HEK293 (cell line): Measurements from ENCODE around the gene NDRG3.
A peak's percentile ranks its signal among the peaks of the same experiment; 100 is the strongest.

Experiments
- CTCF ChIA-PET: fragments of 350-600 bp; formaldehyde crosslinking; extraction: SDS; loops from one replicate; lab custom pipeline; 2021; ENCODE audit warnings: antibody characterized with exemption; lab: Yijun Ruan, JAX
- POLR2A ChIA-PET: fragments of 300-600 bp; formaldehyde crosslinking; extraction: SDS; loops from one replicate; lab custom pipeline; 2020; ENCODE audit warnings: antibody characterized with exemption, inconsistent platforms; lab: Yijun Ruan, JAX
- H3K27ac ChIP-seq: fragments of 200-500 bp; sonication (Bioruptor generic); 2 replicates; pipeline ENCODE4 v1.5.1; 2014; ENCODE audit warnings: low read depth, low read length, control low read depth, inconsistent platforms; ENCODE audit errors: extremely low read depth
- H3K36me3 ChIP-seq, 2 experiments: fragments of 200-500 bp in 1 of 2; sonication (Bioruptor generic) in 1 of 2; 1 replicate in 1 of 2; 2 replicates in 1 of 2; pipeline ENCODE4 v1.5.1; 2014 to 2017; ENCODE audit warnings: inconsistent platforms in 2 of 2, low read length in 2 of 2; ENCODE audit not compliant: control insufficient read depth in 2 of 2, insufficient read depth in 1 of 2
- H3K4me1 ChIP-seq: fragments of 200-500 bp; sonication (Bioruptor generic); 2 replicates; pipeline ENCODE4 v1.5.1; 2014; ENCODE audit warnings: mild to moderate bottlenecking, low read length, inconsistent platforms; ENCODE audit not compliant: control insufficient read depth, insufficient read depth
- H3K4me3 ChIP-seq: 2 replicates; pipeline ENCODE4 v1.5.1; 2011; ENCODE audit warnings: low read depth, mild to moderate bottlenecking, control low read depth, low read length, moderate library complexity
- H3K9me3 ChIP-seq: fragments of 200-500 bp; sonication (Bioruptor generic); 2 replicates; pipeline ENCODE4 v1.5.1; 2014; ENCODE audit warnings: low read depth, low read length, inconsistent platforms; ENCODE audit not compliant: control insufficient read depth, insufficient read depth
- BCL11A ChIP-seq: fragments of 450-650 bp; formaldehyde crosslinking; IDR thresholded peaks from 2 replicates; pipeline ENCODE4 v1.5.1; 2016; ENCODE audit warnings: low read depth, missing biosample characterization, missing genetic modification characterization
- MEIS1 ChIP-seq: sonication (generic); formaldehyde crosslinking; IDR thresholded peaks from 2 replicates; pipeline ENCODE4 v1.8.1; 2022; ENCODE audit warnings: missing genetic modification reagents, mild to moderate bottlenecking, borderline replicate concordance
- PRDM4 ChIP-seq: fragments of 450-650 bp; formaldehyde crosslinking; IDR thresholded peaks from 2 replicates; pipeline ENCODE4 v1.5.1; 2017; ENCODE audit warnings: missing biosample characterization, missing genetic modification characterization
- REPIN1 ChIP-seq: fragments of 450-650 bp; formaldehyde crosslinking; IDR thresholded peaks from 2 replicates; pipeline ENCODE4 v1.5.1; 2017; ENCODE audit warnings: missing biosample characterization, missing genetic modification characterization, low read depth
- SP3 ChIP-seq: fragments of 450-650 bp; formaldehyde crosslinking; IDR thresholded peaks from 2 replicates; pipeline ENCODE4 v1.5.1; 2016; ENCODE audit warnings: missing biosample characterization, missing genetic modification characterization
- WT1 ChIP-seq: fragments of 450-650 bp; formaldehyde crosslinking; IDR thresholded peaks from 2 replicates; pipeline ENCODE4 v1.5.1; 2016; ENCODE audit warnings: missing biosample characterization, missing genetic modification characterization
- YY1 ChIP-seq: fragments of 450-650 bp; formaldehyde crosslinking; IDR thresholded peaks from 2 replicates; pipeline ENCODE4 v1.5.1; 2018; ENCODE audit warnings: missing biosample characterization, missing genetic modification characterization
- ZBTB17 ChIP-seq: fragments of 450-650 bp; formaldehyde crosslinking; IDR thresholded peaks from 2 replicates; pipeline ENCODE4 v1.5.1; 2016; ENCODE audit warnings: missing biosample characterization, missing genetic modification characterization
- ZBTB21 ChIP-seq: fragments of 450-650 bp; formaldehyde crosslinking; IDR thresholded peaks from 2 replicates; pipeline ENCODE4 v1.5.1; 2017; ENCODE audit warnings: missing biosample characterization, missing genetic modification characterization
- ZBTB8A ChIP-seq: fragments of 450-650 bp; formaldehyde crosslinking; IDR thresholded peaks from 2 replicates; pipeline ENCODE4 v1.5.1; 2016; ENCODE audit warnings: missing biosample characterization, missing genetic modification characterization
- ZEB2 ChIP-seq: fragments of 450-650 bp; formaldehyde crosslinking; IDR thresholded peaks from 2 replicates; pipeline ENCODE4 v1.5.1; 2016; ENCODE audit warnings: missing biosample characterization, missing genetic modification characterization
- ZFHX2 ChIP-seq: fragments of 450-650 bp; formaldehyde crosslinking; conservative IDR thresholded peaks from 2 replicates; pipeline ENCODE4 v1.5.1; 2016; ENCODE audit warnings: missing biosample characterization, missing genetic modification characterization
- ZNF132 ChIP-seq: fragments of 450-650 bp; formaldehyde crosslinking; IDR thresholded peaks from 2 replicates; pipeline ENCODE4 v1.5.1; 2017; ENCODE audit warnings: missing biosample characterization, missing genetic modification characterization, borderline replicate concordance
- ZNF138 ChIP-seq: fragments of 450-650 bp; formaldehyde crosslinking; IDR thresholded peaks from 2 replicates; pipeline ENCODE4 v1.5.1; 2016; ENCODE audit warnings: missing biosample characterization, missing genetic modification characterization, borderline replicate concordance
- ZNF140 ChIP-seq: fragments of 450-650 bp; formaldehyde crosslinking; IDR thresholded peaks from 2 replicates; pipeline ENCODE4 v1.5.1; 2016; ENCODE audit warnings: missing biosample characterization, missing genetic modification characterization
- ZNF146 ChIP-seq: fragments of 450-650 bp; formaldehyde crosslinking; IDR thresholded peaks from 2 replicates; pipeline ENCODE4 v1.5.1; 2016; ENCODE audit warnings: missing biosample characterization, missing genetic modification characterization
- ZNF155 ChIP-seq: fragments of 450-650 bp; formaldehyde crosslinking; IDR thresholded peaks from 2 replicates; pipeline ENCODE4 v1.5.1; 2016; ENCODE audit warnings: missing biosample characterization, missing genetic modification characterization
- ZNF221 ChIP-seq: fragments of 450-650 bp; formaldehyde crosslinking; IDR thresholded peaks from 2 replicates; pipeline ENCODE4 v1.5.1; 2017; ENCODE audit warnings: missing biosample characterization, missing genetic modification characterization, borderline replicate concordance
- ZNF302 ChIP-seq: fragments of 450-650 bp; formaldehyde crosslinking; IDR thresholded peaks from 2 replicates; pipeline ENCODE4 v1.5.1; 2016; ENCODE audit warnings: missing biosample characterization, missing genetic modification characterization, low read depth
- ZNF426 ChIP-seq: fragments of 450-650 bp; formaldehyde crosslinking; IDR thresholded peaks from 2 replicates; pipeline ENCODE4 v1.5.1; 2017; ENCODE audit warnings: missing biosample characterization, missing genetic modification characterization, mild to moderate bottlenecking, inconsistent platforms, moderate library complexity
- ZNF48 ChIP-seq: fragments of 450-650 bp; formaldehyde crosslinking; IDR thresholded peaks from 2 replicates; pipeline ENCODE4 v1.5.1; 2016; ENCODE audit warnings: missing biosample characterization, missing genetic modification characterization
- ZNF561 ChIP-seq: fragments of 450-650 bp; IDR thresholded peaks from 2 replicates; pipeline ENCODE4 v1.5.1; 2018; ENCODE audit warnings: missing biosample characterization, missing genetic modification characterization, borderline replicate concordance
- ZNF623 ChIP-seq: fragments of 450-650 bp; formaldehyde crosslinking; IDR thresholded peaks from 2 replicates; pipeline ENCODE4 v1.5.1; 2016; ENCODE audit warnings: missing biosample characterization, missing genetic modification characterization
- ZNF654 ChIP-seq: fragments of 450-650 bp; formaldehyde crosslinking; IDR thresholded peaks from 2 replicates; pipeline ENCODE4 v1.5.1; 2016; ENCODE audit warnings: low read depth, missing biosample characterization, missing genetic modification characterization
- ZNF677 ChIP-seq: fragments of 450-650 bp; IDR thresholded peaks from 2 replicates; pipeline ENCODE4 v1.5.0; 2018; ENCODE audit warnings: missing biosample characterization, mild to moderate bottlenecking, missing genetic modification characterization, moderate library complexity
- ZNF792 ChIP-seq: fragments of 450-650 bp; formaldehyde crosslinking; IDR thresholded peaks from 2 replicates; pipeline ENCODE4 v1.5.1; 2016; ENCODE audit warnings: missing biosample characterization, missing genetic modification characterization
- TF ChIP-seq, protein P1 (sequence below): fragments of 450-650 bp; formaldehyde crosslinking; IDR thresholded peaks from 2 replicates; pipeline ENCODE4 v1.5.1; 2017; ENCODE audit warnings: missing biosample characterization, missing genetic modification characterization
- TF ChIP-seq, protein P2 (sequence below): fragments of 450-650 bp; formaldehyde crosslinking; conservative IDR thresholded peaks from 2 replicates; pipeline ENCODE4 v1.5.1; 2016; ENCODE audit warnings: low read depth, missing biosample characterization, missing genetic modification characterization
- TF ChIP-seq, protein P3 (sequence below): fragments of 450-650 bp; formaldehyde crosslinking; IDR thresholded peaks from 2 replicates; pipeline ENCODE4 v1.5.1; 2016; ENCODE audit warnings: missing biosample characterization, missing genetic modification characterization

NDRG3 gene

DNA sequence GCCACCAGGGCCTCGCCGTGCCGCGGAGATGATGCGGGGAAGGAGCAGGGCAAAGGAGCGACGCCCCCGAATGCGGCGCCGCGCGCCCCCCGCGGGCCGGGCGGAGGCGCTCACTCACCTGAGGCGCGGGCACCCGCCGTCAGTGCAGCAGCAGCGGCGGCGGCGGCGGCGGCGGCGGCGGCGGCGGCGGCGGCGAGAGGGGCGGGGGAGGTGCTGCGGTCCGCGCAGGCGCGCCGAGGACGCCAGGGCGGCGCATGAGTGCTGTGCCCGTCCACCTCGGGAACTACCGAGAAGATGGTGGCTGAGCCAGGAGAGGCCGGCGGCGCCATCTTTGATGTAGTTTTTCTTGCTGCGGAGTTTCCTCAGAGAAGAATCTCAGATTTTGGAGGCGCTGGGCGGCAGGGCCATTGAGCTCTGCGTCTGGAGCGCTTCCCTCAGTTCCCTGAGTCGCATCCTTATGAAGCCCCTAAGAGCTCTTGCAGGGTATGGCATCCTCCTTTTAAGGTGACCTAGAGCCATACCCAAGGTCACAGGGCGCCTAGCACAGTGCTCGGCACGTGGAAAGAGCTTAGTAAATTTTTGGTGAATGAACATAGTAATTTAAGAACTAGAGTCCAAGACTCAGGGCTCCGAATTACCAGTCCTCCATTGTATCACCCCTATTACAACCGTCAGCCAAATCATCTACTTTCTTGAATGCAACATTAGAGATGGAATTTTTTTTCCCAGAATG is at the start of gene NDRG3 (continued):
- TF ChIP-seq SP3: no peak
- no peak for TF ChIP-seq ZNF221 (tag by site-specific recombination)
- TF ChIP-seq WT1: no peak
- no peak for TF ChIP-seq ZNF138 (tag by site-specific recombination)
- TF ChIP-seq, protein P1, sequence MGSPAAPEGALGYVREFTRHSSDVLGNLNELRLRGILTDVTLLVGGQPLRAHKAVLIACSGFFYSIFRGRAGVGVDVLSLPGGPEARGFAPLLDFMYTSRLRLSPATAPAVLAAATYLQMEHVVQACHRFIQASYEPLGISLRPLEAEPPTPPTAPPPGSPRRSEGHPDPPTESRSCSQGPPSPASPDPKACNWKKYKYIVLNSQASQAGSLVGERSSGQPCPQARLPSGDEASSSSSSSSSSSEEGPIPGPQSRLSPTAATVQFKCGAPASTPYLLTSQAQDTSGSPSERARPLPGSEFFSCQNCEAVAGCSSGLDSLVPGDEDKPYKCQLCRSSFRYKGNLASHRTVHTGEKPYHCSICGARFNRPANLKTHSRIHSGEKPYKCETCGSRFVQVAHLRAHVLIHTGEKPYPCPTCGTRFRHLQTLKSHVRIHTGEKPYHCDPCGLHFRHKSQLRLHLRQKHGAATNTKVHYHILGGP (tag by site-specific recombination): no peak
- peak; percentile 87 for TF ChIP-seq YY1 (tag by site-specific recombination)
- TF ChIP-seq ZNF146 (tag by site-specific recombination): no peak
- no peak for TF ChIP-seq ZNF132 (tag by site-specific recombination)
- TF ChIP-seq ZEB2: no peak
- TF ChIP-seq ZNF426 (tag by site-specific recombination): no peak
- 0 out of 2 replicates have a peak, but pooled peaks have one; percentile 8 for TF ChIP-seq ZBTB8A
- TF ChIP-seq PRDM4 (tag by site-specific recombination): no peak
- no peak for TF ChIP-seq ZNF155 (tag by site-specific recombination)
- no peak for TF ChIP-seq BCL11A (tag by site-specific recombination)
- TF ChIP-seq ZNF654 (tag by site-specific recombination): no peak
- no peak for TF ChIP-seq ZNF48 (tag by site-specific recombination)
- no peak for TF ChIP-seq ZNF302 (tag by site-specific recombination)
- no peak for TF ChIP-seq ZFHX2 (tag by site-specific recombination)
- no peak for TF ChIP-seq ZNF623 (tag by site-specific recombination)
- no peak for TF ChIP-seq ZNF677 (tag by site-specific recombination)
- 0 out of 2 replicates have a peak, but pooled peaks have one; percentile 42 for TF ChIP-seq ZNF561
- TF ChIP-seq ZBTB17 (tag by site-specific recombination): 0 out of 2 replicates have a peak, but pooled peaks have one; percentile 28
- TF ChIP-seq MEIS1: no peak
- TF ChIP-seq REPIN1: no peak

DNA sequence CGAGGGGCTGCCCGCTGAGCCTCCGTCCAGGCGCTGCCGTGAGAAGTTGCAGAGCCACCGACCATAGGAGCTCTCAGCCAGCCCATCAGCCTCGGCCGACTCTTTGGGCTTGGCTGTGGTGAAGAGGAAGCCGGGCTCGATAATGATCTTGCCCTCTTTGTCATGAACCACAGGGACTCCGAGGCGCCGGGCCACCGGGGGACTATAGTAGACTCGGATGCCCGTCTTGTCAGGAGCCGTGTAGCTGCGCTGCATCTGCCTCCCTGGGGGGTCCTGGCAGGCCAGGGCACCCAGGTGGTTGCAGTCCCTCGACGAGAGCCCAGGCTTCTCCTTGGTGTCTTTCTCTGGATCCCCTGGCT is 48.2 kb upstream of the NDRG3 start:
- POLR2A ChIA-PET: interaction anchor here (0.6 kb wide), 1 partner anchor 36 kb away, joined by 8 read pairs; no protein-coding TSS in a partner anchor
- Histone ChIP-seq H3K36me3 (peaks cover 3 to 67% of the 10 kb centered on the region in 2 experiments; a peak in 2 of 3 replicates), H3K27ac (no peak overlapping the region), H3K4me1 (no peaks in the 10 kb centered on the region), H3K9me3 (no peaks in the 10 kb centered on the region), H3K4me3 (no peak overlapping the region)
- CTCF ChIA-PET: interaction anchor here (0.6 to 2.3 kb wide), 2 partner anchors 70 to 202 kb away, joined by 4 to 12 read pairs; a partner anchor contains a TSS
- TF ChIP-seq ZBTB21 (tag by site-specific recombination) (no peak), ZNF140 (tag by site-specific recombination) (no peak), ZNF792 (tag by site-specific recombination) (no peak)
- TF ChIP-seq, protein P2, sequence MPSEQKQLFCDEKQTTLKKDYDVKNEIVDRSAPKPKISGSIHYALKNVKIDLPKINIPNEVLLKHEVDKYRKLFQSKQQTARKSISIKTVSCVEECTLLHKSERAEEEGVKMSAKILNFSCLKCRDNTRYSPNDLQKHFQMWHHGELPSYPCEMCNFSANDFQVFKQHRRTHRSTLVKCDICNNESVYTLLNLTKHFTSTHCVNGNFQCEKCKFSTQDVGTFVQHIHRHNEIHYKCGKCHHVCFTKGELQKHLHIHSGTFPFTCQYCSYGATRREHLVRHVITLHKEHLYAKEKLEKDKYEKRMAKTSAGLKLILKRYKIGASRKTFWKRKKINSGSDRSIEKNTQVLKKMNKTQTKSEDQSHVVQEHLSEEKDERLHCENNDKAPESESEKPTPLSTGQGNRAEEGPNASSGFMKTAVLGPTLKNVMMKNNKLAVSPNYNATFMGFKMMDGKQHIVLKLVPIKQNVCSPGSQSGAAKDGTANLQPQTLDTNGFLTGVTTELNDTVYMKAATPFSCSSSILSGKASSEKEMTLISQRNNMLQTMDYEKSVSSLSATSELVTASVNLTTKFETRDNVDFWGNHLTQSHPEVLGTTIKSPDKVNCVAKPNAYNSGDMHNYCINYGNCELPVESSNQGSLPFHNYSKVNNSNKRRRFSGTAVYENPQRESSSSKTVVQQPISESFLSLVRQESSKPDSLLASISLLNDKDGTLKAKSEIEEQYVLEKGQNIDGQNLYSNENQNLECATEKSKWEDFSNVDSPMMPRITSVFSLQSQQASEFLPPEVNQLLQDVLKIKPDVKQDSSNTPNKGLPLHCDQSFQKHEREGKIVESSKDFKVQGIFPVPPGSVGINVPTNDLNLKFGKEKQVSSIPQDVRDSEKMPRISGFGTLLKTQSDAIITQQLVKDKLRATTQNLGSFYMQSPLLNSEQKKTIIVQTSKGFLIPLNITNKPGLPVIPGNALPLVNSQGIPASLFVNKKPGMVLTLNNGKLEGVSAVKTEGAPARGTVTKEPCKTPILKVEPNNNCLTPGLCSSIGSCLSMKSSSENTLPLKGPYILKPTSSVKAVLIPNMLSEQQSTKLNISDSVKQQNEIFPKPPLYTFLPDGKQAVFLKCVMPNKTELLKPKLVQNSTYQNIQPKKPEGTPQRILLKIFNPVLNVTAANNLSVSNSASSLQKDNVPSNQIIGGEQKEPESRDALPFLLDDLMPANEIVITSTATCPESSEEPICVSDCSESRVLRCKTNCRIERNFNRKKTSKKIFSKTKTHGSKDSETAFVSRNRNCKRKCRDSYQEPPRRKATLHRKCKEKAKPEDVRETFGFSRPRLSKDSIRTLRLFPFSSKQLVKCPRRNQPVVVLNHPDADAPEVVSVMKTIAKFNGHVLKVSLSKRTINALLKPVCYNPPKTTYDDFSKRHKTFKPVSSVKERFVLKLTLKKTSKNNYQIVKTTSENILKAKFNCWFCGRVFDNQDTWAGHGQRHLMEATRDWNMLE (tag by site-specific recombination): no peak
- TF ChIP-seq, protein P3, sequence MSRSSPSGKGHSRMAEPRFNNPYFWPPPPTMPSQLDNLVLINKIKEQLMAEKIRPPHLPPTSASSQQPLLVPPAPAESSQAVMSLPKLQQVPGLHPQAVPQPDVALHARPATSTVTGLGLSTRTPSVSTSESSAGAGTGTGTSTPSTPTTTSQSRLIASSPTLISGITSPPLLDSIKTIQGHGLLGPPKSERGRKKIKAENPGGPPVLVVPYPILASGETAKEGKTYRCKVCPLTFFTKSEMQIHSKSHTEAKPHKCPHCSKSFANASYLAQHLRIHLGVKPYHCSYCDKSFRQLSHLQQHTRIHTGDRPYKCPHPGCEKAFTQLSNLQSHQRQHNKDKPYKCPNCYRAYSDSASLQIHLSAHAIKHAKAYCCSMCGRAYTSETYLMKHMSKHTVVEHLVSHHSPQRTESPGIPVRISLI (tag by site-specific recombination): no peak
